PC-9 (cell line): Measurements from ENCODE around the gene DLGAP1.
A peak's percentile ranks its signal among the peaks of the same experiment; 100 is the strongest.

Experiments used
- EZH2 ChIP-seq: fragments of 200-600 bp; sonication (generic); IDR thresholded peaks from 2 replicates; pipeline ENCODE4 v1.8.0; 2017; ENCODE audit warnings: antibody characterized with exemption, low read depth
- TF ChIP-seq, protein P1 (sequence below): fragments of 200-600 bp; sonication (generic); conservative IDR thresholded peaks from 2 replicates; pipeline ENCODE4 v1.6.1; 2017; ENCODE audit warnings: mixed run types, antibody characterized with exemption, mild to moderate bottlenecking, moderate library complexity

DNA sequence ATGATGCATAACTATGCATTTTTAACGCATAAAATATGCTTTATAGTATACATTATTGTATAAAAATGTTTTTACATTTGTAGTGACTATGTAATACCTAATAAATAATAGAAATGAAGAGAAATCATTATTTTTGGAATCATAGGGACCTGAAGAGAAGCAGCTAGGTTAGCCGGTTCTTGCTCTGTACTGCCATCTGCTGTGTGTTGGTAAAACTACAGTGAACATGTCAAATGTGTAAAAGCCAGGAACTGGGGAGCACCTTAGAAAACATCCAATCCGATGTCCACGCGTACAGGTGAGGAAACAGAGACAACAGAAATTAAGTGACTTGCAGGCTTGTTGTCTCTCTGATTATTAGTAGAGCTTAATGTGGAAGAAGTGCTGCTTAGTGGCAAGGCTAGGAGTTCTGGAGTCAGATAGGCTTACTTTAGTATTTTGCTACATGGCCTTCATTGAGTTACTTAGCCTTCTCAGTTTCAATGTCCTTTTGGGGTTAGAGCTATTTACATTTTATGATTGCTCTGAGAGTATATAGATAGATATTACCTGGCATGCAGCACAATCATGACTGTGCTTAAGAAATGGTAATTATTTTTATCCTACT lies 386.5 kb downstream of the DLGAP1 start:
- TF ChIP-seq, protein P1, sequence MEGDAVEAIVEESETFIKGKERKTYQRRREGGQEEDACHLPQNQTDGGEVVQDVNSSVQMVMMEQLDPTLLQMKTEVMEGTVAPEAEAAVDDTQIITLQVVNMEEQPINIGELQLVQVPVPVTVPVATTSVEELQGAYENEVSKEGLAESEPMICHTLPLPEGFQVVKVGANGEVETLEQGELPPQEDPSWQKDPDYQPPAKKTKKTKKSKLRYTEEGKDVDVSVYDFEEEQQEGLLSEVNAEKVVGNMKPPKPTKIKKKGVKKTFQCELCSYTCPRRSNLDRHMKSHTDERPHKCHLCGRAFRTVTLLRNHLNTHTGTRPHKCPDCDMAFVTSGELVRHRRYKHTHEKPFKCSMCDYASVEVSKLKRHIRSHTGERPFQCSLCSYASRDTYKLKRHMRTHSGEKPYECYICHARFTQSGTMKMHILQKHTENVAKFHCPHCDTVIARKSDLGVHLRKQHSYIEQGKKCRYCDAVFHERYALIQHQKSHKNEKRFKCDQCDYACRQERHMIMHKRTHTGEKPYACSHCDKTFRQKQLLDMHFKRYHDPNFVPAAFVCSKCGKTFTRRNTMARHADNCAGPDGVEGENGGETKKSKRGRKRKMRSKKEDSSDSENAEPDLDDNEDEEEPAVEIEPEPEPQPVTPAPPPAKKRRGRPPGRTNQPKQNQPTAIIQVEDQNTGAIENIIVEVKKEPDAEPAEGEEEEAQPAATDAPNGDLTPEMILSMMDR: peak; percentile 86
- no peak for TF ChIP-seq EZH2
